Thyroid gland (tissue), 4 donors: ENCODE measurements around the gene NUP62CL.

Experiments
- POLR2A ChIP-seq, 2 donors: fragments of 450-650 bp; IDR thresholded peaks; one replicate each; pipeline ENCODE4 v1.6.1; 2017; ENCODE audit warnings: antibody characterized with exemption in 2 of 2, mild to moderate bottlenecking in 2 of 2, moderate library complexity in 1 of 2
- TF ChIP-seq, protein P1 (sequence below), 6 experiments: fragments of 200-600 bp in 3 of 6; fragments of 450-650 bp in 3 of 6; sonication (generic) in 3 of 6; IDR thresholded peaks; one replicate each; pipeline ENCODE4 v1.5.1; 2016 to 2019; ENCODE audit warnings: antibody characterized with exemption in 6 of 6, mild to moderate bottlenecking in 2 of 6, inconsistent platforms in 1 of 6, moderate library complexity in 1 of 6

DNA sequence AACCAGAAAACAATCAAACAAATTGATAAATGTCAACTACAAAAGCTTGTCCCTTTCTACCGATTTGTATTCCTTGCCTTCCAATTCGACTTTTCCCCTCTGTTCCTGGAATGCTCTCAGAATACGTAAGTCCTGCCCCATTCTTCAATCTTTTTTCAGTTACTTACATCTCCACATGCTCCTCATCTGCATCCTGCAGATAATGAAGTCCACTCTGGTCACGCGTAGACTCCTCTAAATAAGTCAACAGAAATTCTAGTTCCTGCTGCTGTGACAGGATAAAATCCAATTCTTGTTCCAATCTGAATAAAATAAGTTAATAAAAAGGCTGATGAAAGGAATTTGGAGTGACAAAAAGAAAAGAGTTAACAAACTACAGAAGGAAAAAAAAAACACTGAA is 53.2 kb downstream of the NUP62CL start:
- no peak for TF ChIP-seq POLR2A (IDR thresholded peaks at IDR 0.05)
- TF ChIP-seq, protein P1, sequence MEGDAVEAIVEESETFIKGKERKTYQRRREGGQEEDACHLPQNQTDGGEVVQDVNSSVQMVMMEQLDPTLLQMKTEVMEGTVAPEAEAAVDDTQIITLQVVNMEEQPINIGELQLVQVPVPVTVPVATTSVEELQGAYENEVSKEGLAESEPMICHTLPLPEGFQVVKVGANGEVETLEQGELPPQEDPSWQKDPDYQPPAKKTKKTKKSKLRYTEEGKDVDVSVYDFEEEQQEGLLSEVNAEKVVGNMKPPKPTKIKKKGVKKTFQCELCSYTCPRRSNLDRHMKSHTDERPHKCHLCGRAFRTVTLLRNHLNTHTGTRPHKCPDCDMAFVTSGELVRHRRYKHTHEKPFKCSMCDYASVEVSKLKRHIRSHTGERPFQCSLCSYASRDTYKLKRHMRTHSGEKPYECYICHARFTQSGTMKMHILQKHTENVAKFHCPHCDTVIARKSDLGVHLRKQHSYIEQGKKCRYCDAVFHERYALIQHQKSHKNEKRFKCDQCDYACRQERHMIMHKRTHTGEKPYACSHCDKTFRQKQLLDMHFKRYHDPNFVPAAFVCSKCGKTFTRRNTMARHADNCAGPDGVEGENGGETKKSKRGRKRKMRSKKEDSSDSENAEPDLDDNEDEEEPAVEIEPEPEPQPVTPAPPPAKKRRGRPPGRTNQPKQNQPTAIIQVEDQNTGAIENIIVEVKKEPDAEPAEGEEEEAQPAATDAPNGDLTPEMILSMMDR (IDR thresholded peaks at IDR 0.05): no peak
